DOHH2 (cell line): ENCODE measurements around the gene RNF175.

Source experiments
- H3F3A ChIP-seq: fragments of 200-600 bp; sonication (generic), shearing (Covaris generic); 2 replicates; pipeline ENCODE4 v1.6.0; 2016; ENCODE audit warnings: antibody characterized with exemption, mild to moderate bottlenecking; ENCODE audit not compliant: control insufficient read depth, insufficient read depth
- H3K27ac ChIP-seq: fragments of 200-600 bp; sonication (generic); 2 replicates; pipeline ENCODE4 v1.5.1; 2014; ENCODE audit warnings: low read depth, mild to moderate bottlenecking, low read length, moderate library complexity
- H3K27me3 ChIP-seq: fragments of 200-600 bp; sonication (generic); 2 replicates; pipeline ENCODE4 v1.6.1; 2014; ENCODE audit warnings: mild to moderate bottlenecking, low read length, mixed read lengths; ENCODE audit not compliant: control insufficient read depth
- H3K36me3 ChIP-seq: fragments of 200-600 bp; sonication (generic); 2 replicates; pipeline ENCODE4 v1.6.1; 2014; ENCODE audit warnings: mild to moderate bottlenecking, low read length, moderate library complexity, mixed read lengths; ENCODE audit not compliant: control insufficient read depth
- H3K4me1 ChIP-seq: fragments of 200-600 bp; sonication (generic); 2 replicates; pipeline ENCODE4 v1.6.1; 2014; ENCODE audit warnings: mild to moderate bottlenecking, low read length, mixed read lengths; ENCODE audit not compliant: control insufficient read depth
- H3K4me2 ChIP-seq: fragments of 200-600 bp; sonication (generic); 2 replicates; pipeline ENCODE4 v1.6.0; 2014; ENCODE audit warnings: mild to moderate bottlenecking, low read length, moderate library complexity
- H3K4me3 ChIP-seq: fragments of 200-600 bp; sonication (generic); 2 replicates; pipeline ENCODE4 v1.5.1; 2014; ENCODE audit warnings: mild to moderate bottlenecking, low read length, mixed read lengths
- H3K79me2 ChIP-seq: fragments of 200-600 bp; sonication (generic); 2 replicates; pipeline ENCODE4 v1.6.1; 2014; ENCODE audit warnings: mild to moderate bottlenecking, low read length, mixed read lengths; ENCODE audit not compliant: control insufficient read depth
- H3K9me2 ChIP-seq: fragments of 200-600 bp; sonication (generic); replicated peaks from 2 replicates; pipeline ENCODE4 v1.6.1; 2014; ENCODE audit warnings: mild to moderate bottlenecking, low read length, mixed read lengths; ENCODE audit not compliant: control insufficient read depth
- H3K9me3 ChIP-seq: fragments of 200-600 bp; sonication (generic); 2 replicates; pipeline ENCODE4 v1.6.1; 2014; ENCODE audit warnings: antibody characterized with exemption, low read length, mixed read lengths; ENCODE audit not compliant: control insufficient read depth, insufficient read depth
- H4K20me1 ChIP-seq: fragments of 200-600 bp; sonication (generic); 2 replicates; pipeline ENCODE4 v1.6.0; 2014; ENCODE audit warnings: low read depth, mild to moderate bottlenecking, antibody characterized with exemption, low read length, moderate library complexity; ENCODE audit not compliant: control insufficient read depth, insufficient read depth
- CTCF ChIP-seq: fragments of 200-600 bp; sonication (generic); IDR thresholded peaks from one replicate; pipeline ENCODE4 v1.5.1; 2014; ENCODE audit warnings: antibody characterized with exemption, mild to moderate bottlenecking, low read depth, low read length; ENCODE audit not compliant: poor library complexity, severe bottlenecking
- EZH2phosphoT487 ChIP-seq: fragments of 200-600 bp; sonication (generic); IDR thresholded peaks from 2 replicates; pipeline ENCODE4 v1.6.1; 2017; ENCODE audit warnings: borderline replicate concordance, mild to moderate bottlenecking, antibody characterized with exemption, low read length, moderate library complexity, mixed read lengths

Gene RNF175

GRCh38 chr4:153755186-153755585 is 4.6 kb downstream of the RNF175 start:
- no peaks in the 10 kb centered on the region for H3K9me3 ChIP-seq
- H3K4me2 ChIP-seq = no peak overlapping the region

GRCh38 chr4:153750197-153750817 is 9.5 kb downstream of the RNF175 start:
- H3K27me3 ChIP-seq = peaks cover 8% of the 10 kb centered on the region; the same call in 1 of the 2 replicates
- no peaks in the 10 kb centered on the region for H3K36me3 ChIP-seq
- H3K9me2 ChIP-seq = no peaks in the 10 kb centered on the region
- no peaks in the 10 kb centered on the region for H4K20me1 ChIP-seq
- H3K4me1 ChIP-seq = no peaks in the 10 kb centered on the region
- no peak overlapping the region for H3K4me2 ChIP-seq
- H3F3A ChIP-seq = no peaks in the 10 kb centered on the region
- H3K4me3 ChIP-seq = no peak overlapping the region
- H3K27ac ChIP-seq = no peak overlapping the region
- no peaks in the 10 kb centered on the region for H3K79me2 ChIP-seq
- TF ChIP-seq EZH2phosphoT487 = no peak
- peak; percentile 92 for TF ChIP-seq CTCF
- H3K9me3 ChIP-seq = no peaks in the 10 kb centered on the region

More at GRCh38 chr4:153755186-153755585, 4.6 kb downstream of the RNF175 start:
- no peaks in the 10 kb centered on the region for H3K9me2 ChIP-seq
- H3F3A ChIP-seq = no peaks in the 10 kb centered on the region
- TF ChIP-seq CTCF (no peak), EZH2phosphoT487 (no peak)
- H3K27me3 ChIP-seq = peaks cover 11% of the 10 kb centered on the region
- no peak overlapping the region for H3K27ac ChIP-seq
- no peaks in the 10 kb centered on the region for H3K36me3 ChIP-seq
- H3K4me3 ChIP-seq = no peak overlapping the region
- H3K4me1 ChIP-seq = no peaks in the 10 kb centered on the region
- no peaks in the 10 kb centered on the region for H3K79me2 ChIP-seq
- H4K20me1 ChIP-seq = no peaks in the 10 kb centered on the region

GRCh38 chr4:153748378-153748777 is 11.4 kb downstream of the RNF175 start:
- H3K36me3 ChIP-seq = no peaks in the 10 kb centered on the region
- TF ChIP-seq EZH2phosphoT487 (no peak), CTCF (no peak)
- no peaks in the 10 kb centered on the region for H3K79me2 ChIP-seq
- no peaks in the 10 kb centered on the region for H3K4me1 ChIP-seq
- no peaks in the 10 kb centered on the region for H3F3A ChIP-seq
- H3K27me3 ChIP-seq = peaks cover 4% of the 10 kb centered on the region; the same call in 1 of the 2 replicates
- no peak overlapping the region for H3K27ac ChIP-seq
- H3K4me3 ChIP-seq = no peak overlapping the region
- H3K9me3 ChIP-seq = no peaks in the 10 kb centered on the region
- no peak overlapping the region for H3K4me2 ChIP-seq
- no peaks in the 10 kb centered on the region for H3K9me2 ChIP-seq
- H4K20me1 ChIP-seq = no peaks in the 10 kb centered on the region
